SU-DHL-6 (cell line): ENCODE data around the gene TNPO2.
A peak's percentile ranks its signal among the peaks of the same experiment; 100 is the strongest.

ENCODE experiments used
- H2AFZ ChIP-seq: fragments of 200-600 bp; sonication (generic); 2 replicates; pipeline ENCODE4 v1.6.1; 2014; ENCODE audit warnings: low read depth, mild to moderate bottlenecking, moderate library complexity, mixed read lengths, antibody characterized with exemption, low read length; ENCODE audit not compliant: severe bottlenecking
- H3F3A ChIP-seq: fragments of 200-600 bp; shearing (Covaris generic); 2 replicates; pipeline ENCODE4 v1.6.0; 2016; ENCODE audit warnings: antibody characterized with exemption, mild to moderate bottlenecking; ENCODE audit not compliant: insufficient read depth
- H3K27ac ChIP-seq: fragments of 200-600 bp; sonication (generic); 2 replicates; pipeline ENCODE4 v1.5.1; 2016; ENCODE audit warnings: low read depth, mild to moderate bottlenecking, low read length, moderate library complexity, mixed read lengths
- H3K27me3 ChIP-seq: fragments of 200-600 bp; sonication (generic), shearing (Covaris generic); 2 replicates; pipeline ENCODE4 v1.6.0; 2014; ENCODE audit warnings: mild to moderate bottlenecking, low read length
- H3K36me3 ChIP-seq: fragments of 200-600 bp; sonication (generic); 2 replicates; pipeline ENCODE4 v1.6.1; 2014; ENCODE audit warnings: mild to moderate bottlenecking, low read length, mixed read lengths
- H3K4me2 ChIP-seq: fragments of 300-600, 200-600 bp; shearing (Covaris generic), sonication (generic); 2 replicates; pipeline ENCODE4 v1.6.0; 2014; ENCODE audit warnings: low read length, low read depth, mild to moderate bottlenecking; ENCODE audit not compliant: poor library complexity, severe bottlenecking
- H3K4me3 ChIP-seq: fragments of 200-600 bp; sonication (generic); 2 replicates; pipeline ENCODE4 v1.5.1; 2014; ENCODE audit warnings: antibody characterized with exemption, low read length, mild to moderate bottlenecking, mixed read lengths; ENCODE audit not compliant: insufficient read depth, poor library complexity, severe bottlenecking
- H3K79me2 ChIP-seq: fragments of 200-600 bp; sonication (generic); 2 replicates; pipeline ENCODE4 v1.6.1; 2014; ENCODE audit warnings: mild to moderate bottlenecking, low read length, moderate library complexity; ENCODE audit not compliant: insufficient read depth
- H3K9ac ChIP-seq: fragments of 200-600 bp; sonication (generic); 2 replicates; pipeline ENCODE4 v1.7.0; 2014; ENCODE audit warnings: mild to moderate bottlenecking, low read length
- H3K9me2 ChIP-seq: fragments of 200-600 bp; sonication (generic); replicated peaks from 2 replicates; pipeline ENCODE4 v1.6.1; 2014; ENCODE audit warnings: low read length; ENCODE audit not compliant: insufficient read depth
- H3K9me3 ChIP-seq: fragments of 200-600 bp; sonication (generic); 2 replicates; pipeline ENCODE4 v1.6.1; 2014; ENCODE audit warnings: low read length, mixed read lengths; ENCODE audit not compliant: insufficient read depth
- H4K20me1 ChIP-seq: fragments of 200-600 bp; sonication (generic); 2 replicates; pipeline ENCODE4 v1.6.1; 2014; ENCODE audit warnings: low read depth, mild to moderate bottlenecking, antibody characterized with exemption, low read length, moderate library complexity, mixed read lengths
- CTCF ChIP-seq: fragments of 200-600 bp; sonication (generic); IDR thresholded peaks from one replicate; pipeline ENCODE4 v1.5.1; 2017; ENCODE audit warnings: antibody characterized with exemption, mild to moderate bottlenecking, low read length, moderate library complexity; ENCODE audit not compliant: insufficient read depth, poor library complexity, severe bottlenecking
- EZH2phosphoT487 ChIP-seq: fragments of 200-600 bp; sonication (generic), shearing (Covaris generic); conservative IDR thresholded peaks from 2 replicates; pipeline ENCODE4 v1.6.1; 2018; ENCODE audit warnings: mild to moderate bottlenecking, antibody characterized with exemption, low read length, moderate library complexity, mixed read lengths

TNPO2 gene

GRCh38 chr19:12766051-12766521 lies 42.4 kb upstream of the TNPO2 start:
- H3K27ac ChIP-seq, result no peak overlapping the region
- no peaks in the 10 kb centered on the region for H3K9me3 ChIP-seq
- no peaks in the 10 kb centered on the region for H3K36me3 ChIP-seq
- no peaks in the 10 kb centered on the region for H3K79me2 ChIP-seq
- H3K4me3 ChIP-seq, result no peak overlapping the region
- peak; percentile 90 for TF ChIP-seq CTCF
- TF ChIP-seq EZH2phosphoT487, result no peak
- H4K20me1 ChIP-seq, result no peaks in the 10 kb centered on the region
- H3K9ac ChIP-seq, result no peak overlapping the region
- no peak overlapping the region for H3K4me2 ChIP-seq
- H3F3A ChIP-seq, result no peaks in the 10 kb centered on the region
- no peak overlapping the region for H2AFZ ChIP-seq
- no peaks in the 10 kb centered on the region for H3K9me2 ChIP-seq
- H3K27me3 ChIP-seq, result no peaks in the 10 kb centered on the region

- no peaks in the 10 kb centered on the region for H3K27me3 ChIP-seq
- H3K36me3 ChIP-seq, result no peaks in the 10 kb centered on the region
- H3K27ac ChIP-seq, result no peak overlapping the region
- H3K4me3 ChIP-seq, result no peak overlapping the region
- no peaks in the 10 kb centered on the region for H3K9me3 ChIP-seq
- no peaks in the 10 kb centered on the region for H3K79me2 ChIP-seq
- no peak overlapping the region for H3K9ac ChIP-seq
- H3K4me2 ChIP-seq, result no peak overlapping the region
- H3F3A ChIP-seq, result no peaks in the 10 kb centered on the region
- TF ChIP-seq EZH2phosphoT487 (no peak), CTCF (no peak)
- H3K9me2 ChIP-seq, result no peaks in the 10 kb centered on the region
- no peak overlapping the region for H2AFZ ChIP-seq
- no peaks in the 10 kb centered on the region for H4K20me1 ChIP-seq
Measured at GRCh38 chr19:12764698-12765097, 41.0 kb upstream of the TNPO2 start.

- H3K27me3 ChIP-seq, result no peaks in the 10 kb centered on the region
- H4K20me1 ChIP-seq, result no peaks in the 10 kb centered on the region
- no peak overlapping the region for H3K9ac ChIP-seq
- no peaks in the 10 kb centered on the region for H3K79me2 ChIP-seq
- no peak overlapping the region for H3K4me2 ChIP-seq
- no peaks in the 10 kb centered on the region for H3K9me3 ChIP-seq
- no peaks in the 10 kb centered on the region for H3K9me2 ChIP-seq
- H2AFZ ChIP-seq, result no peak overlapping the region
- no peak overlapping the region for H3K4me3 ChIP-seq
- H3F3A ChIP-seq, result no peaks in the 10 kb centered on the region
- TF ChIP-seq CTCF (no peak), EZH2phosphoT487 (no peak)
- H3K27ac ChIP-seq, result no peak overlapping the region
- H3K36me3 ChIP-seq, result no peaks in the 10 kb centered on the region
Measured at GRCh38 chr19:12763100-12763499, 39.4 kb upstream of the TNPO2 start.

GRCh38 chr19:12759686-12760085 lies 36.0 kb upstream of the TNPO2 start:
- no peaks in the 10 kb centered on the region for H3K9me3 ChIP-seq
- H3K27ac ChIP-seq, result no peak overlapping the region
- no peaks in the 10 kb centered on the region for H3K9me2 ChIP-seq
- H3K36me3 ChIP-seq, result no peaks in the 10 kb centered on the region
- H2AFZ ChIP-seq, result no peak overlapping the region
- H3K79me2 ChIP-seq, result no peaks in the 10 kb centered on the region
- TF ChIP-seq EZH2phosphoT487 (no peak), CTCF (no peak)
- no peak overlapping the region for H3K4me2 ChIP-seq
- H3K9ac ChIP-seq, result no peak overlapping the region
- no peak overlapping the region for H3K4me3 ChIP-seq
- H4K20me1 ChIP-seq, result no peaks in the 10 kb centered on the region
- H3F3A ChIP-seq, result no peaks in the 10 kb centered on the region
- no peaks in the 10 kb centered on the region for H3K27me3 ChIP-seq
